SH-SY5Y (cell line): Measurements from ENCODE around the gene PARD6G.

Source experiments
- GATA2 ChIP-seq: IDR thresholded peaks from 2 replicates; pipeline ENCODE4 v1.6.1; 2011; ENCODE audit warnings: mild to moderate bottlenecking, low read depth, low read length
- GATA3 ChIP-seq: IDR thresholded peaks from 2 replicates; pipeline ENCODE4 v1.6.1; 2011; ENCODE audit warnings: low read depth, mild to moderate bottlenecking, low read length, moderate library complexity

The PARD6G gene

DNA sequence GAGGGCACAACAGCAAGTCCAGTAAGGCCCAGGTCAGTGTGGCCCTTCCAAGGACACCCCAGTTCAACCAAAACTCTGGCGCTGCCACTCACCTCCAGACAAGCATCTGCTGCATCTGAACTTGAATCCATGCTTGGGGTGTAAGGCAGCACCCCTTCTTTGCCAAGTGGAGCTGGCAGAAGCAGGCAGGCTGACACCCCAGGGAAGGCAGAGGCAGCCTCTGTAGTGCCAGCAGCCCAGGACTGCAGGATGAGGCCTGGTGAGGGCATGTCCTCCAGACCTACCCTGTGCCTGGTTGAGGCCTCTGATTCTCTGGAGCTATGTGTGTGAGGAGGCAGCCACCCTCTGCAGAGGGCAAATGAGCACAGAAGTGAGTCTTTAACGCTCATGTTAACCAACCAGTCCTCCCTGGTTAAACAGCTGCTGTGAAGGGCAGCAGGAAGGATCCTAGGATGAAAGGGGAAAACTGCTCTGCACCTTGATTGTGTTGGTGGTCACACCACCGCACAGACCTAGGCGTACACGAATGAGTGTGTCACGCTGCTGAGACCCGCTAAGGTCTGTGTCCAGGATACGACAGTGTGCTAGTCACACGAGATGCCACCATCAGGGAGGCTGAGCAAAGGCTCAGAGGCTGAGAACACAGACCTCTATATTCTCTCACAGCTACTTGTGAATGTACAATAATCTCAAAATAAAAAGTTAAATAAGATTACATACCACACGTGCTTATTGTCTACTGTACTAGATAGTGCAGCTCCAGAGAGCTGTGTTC, 2.2 kb downstream of the PARD6G start:
- TF ChIP-seq GATA3, result no peak
- TF ChIP-seq GATA2, result no peak

- TF ChIP-seq GATA2, result no peak
- no peak for TF ChIP-seq GATA3
Observed at GRCh38 chr18:80244167-80244566, 3.1 kb downstream of the PARD6G start.

DNA sequence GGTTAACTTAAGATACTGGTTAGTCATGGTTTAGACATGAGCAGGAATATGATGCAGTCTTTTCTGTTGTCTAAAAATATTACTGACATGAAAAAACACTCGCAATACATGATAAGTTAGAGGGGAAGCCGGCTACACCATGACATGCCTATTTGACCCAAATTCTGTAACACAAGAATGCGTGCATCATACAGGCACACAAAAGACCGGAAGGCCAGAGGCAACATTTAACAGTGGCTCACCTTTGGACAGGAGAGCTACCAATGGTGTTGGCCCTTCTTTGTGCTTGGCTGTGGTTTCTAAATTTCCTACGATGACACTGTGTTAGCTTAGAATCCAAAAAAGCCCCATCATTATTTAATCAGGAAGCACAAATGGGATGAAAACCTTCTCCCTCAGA, 4.1 kb downstream of the PARD6G start:
- no peak for TF ChIP-seq GATA3
- no peak for TF ChIP-seq GATA2

DNA sequence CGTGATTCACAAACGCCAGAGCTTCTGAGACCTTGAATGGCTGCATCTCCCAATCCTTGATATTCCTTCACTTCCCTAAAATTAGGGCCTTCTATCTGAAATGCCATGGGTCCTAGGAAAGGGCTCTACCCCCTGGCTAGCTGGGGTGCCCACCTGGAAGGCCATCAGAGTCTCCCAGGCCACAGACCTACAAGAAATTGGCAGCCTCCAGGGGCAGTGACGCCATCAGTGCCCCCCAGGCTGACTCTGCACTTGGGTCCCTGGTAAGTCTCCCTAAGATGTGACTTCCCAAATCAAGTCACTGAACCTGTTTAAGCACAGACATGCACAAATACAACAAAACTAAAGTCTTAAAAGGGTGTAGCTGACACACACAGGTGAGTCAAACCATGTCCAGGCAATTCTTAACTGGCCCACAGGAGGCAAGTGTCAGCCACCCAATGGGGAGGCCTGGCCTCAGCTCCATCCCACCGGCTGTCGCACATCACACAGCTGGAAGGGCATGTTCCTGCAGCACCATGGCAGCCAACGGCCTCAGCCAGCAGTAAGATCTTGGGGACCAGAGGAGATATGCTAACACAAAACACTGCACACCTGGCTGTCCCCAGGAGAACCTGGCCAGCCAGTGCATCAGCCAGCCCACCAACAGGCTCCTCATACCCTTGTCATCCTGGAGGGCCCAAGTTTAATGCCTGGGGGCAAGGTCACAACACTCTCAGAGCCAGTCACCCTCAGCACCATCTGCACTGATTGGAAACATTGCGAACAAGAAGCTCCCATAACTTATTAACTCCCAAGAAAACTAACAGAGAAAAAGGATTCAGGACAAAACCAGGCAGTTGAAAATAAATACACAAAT, 5.2 kb downstream of the PARD6G start:
- TF ChIP-seq GATA3 (no peak), GATA2 (no peak)

DNA sequence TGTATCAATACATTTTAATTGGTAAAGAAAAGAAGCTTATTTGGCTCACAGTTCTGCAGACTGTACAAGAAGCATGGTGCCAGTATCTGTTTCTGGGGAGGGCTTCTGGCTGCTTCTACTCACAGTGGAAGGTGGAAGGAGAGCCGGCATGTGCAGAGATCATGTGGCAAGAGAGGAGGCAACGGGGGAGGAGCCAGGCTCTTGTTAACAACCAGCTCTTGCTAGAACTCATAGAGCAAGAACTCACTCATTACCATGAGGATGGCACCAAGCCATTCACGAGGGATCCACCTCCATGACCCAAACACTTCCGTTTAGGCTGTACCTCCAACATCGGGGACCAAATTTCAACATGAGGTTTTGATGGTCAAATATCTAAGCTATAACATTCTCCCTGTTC, 7.5 kb downstream of the PARD6G start:
- no peak for TF ChIP-seq GATA2
- no peak for TF ChIP-seq GATA3

DNA sequence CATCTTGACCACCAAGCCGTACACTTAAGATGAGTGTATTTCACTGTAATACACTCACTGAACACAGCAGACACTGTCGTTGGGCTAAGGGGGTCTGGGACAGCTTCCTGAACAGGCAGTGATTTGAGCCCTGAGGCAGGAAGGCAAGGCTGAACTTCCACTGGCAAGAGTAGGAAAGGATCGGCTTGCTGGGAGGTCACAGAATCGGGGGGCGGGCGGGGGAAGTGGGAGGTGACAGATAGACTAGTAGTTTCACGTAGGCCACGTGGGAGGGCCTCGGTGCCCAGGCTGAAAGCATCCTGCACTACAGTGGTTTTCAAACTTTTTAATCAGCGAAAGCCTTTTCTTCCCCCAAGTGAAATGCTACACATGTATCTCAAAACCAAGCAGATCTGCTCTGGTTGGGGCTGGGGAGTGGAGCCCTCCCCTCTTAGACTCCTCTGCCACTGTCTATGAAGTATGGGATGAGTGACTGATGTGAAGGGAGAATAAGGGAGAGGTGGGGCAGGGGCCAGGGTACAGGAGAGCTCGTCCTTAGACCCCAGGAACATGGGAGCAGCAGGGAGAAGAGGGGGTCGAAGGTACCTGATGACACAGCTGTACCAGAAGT, 8.6 kb downstream of the PARD6G start:
- no peak for TF ChIP-seq GATA2
- no peak for TF ChIP-seq GATA3

DNA sequence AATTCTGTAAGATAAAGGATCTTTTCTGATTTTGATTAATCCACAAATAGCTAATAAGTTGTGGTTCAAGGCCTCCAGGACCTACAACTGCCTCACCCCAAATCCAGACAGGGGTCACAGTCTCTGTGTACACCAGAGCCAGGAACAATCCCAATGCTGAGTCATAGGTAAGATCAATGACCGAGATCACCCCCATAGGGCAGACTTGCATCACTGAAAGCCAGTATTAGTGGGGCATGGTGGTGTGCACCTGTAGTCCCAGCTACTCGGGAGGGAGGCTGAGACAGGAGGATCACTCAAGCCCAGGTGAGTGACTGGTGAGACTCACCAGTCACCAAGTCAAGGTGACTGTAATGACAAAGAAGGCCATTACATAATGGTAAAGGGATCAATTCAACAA, 12.9 kb downstream of the PARD6G start:
- TF ChIP-seq GATA2 (no peak), GATA3 (no peak)

DNA sequence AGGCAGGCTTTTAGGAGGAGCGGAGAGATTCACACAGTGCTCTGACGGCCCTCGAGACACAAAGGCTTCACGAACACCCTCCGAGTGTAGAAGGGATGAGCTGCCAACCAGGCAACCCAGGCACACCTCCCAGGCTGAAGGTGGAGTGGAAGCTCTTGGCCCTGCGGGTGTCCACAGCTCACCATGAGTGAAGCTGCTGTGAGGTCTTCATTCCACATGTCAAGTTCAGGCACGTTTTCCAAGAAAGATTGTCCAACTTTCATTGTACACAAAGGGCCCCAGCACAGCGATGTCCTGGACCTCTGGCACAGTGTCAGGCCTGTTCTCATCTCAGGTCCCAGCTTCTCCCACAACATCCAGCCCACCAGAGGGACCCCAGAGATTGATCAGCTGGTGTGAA, 13.4 kb downstream of the PARD6G start:
- TF ChIP-seq GATA3 (no peak), GATA2 (no peak)

DNA sequence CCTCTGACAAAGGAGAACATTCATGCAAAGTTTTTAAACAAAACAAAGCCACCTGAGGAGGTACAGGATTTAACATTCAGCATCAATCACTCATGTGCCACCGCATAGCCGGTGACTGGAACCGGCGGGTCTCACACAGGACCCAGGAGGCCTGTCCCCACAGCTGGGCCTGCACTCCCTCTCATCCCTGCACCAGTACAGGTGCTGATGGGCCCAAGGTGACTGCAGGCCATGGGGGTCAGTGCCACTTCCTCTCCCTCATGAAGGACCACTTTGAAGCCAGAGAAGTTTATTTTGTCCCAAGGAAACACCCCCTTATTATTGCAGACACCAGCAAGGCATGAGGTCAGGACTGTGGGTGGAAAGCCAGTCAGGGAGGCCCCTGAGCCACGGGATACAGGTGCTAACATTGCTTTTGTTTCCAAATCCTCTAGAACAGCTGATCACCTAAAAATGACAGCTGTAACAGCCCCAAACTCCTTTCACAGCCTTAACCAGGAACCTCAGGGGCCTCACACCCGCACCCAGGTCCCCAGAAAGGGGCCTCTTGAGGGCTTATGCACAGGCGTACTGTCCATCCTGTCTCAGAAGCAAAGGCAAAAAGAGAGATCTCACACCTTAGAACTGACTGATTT, 14.0 kb downstream of the PARD6G start:
- no peak for TF ChIP-seq GATA3
- no peak for TF ChIP-seq GATA2

DNA sequence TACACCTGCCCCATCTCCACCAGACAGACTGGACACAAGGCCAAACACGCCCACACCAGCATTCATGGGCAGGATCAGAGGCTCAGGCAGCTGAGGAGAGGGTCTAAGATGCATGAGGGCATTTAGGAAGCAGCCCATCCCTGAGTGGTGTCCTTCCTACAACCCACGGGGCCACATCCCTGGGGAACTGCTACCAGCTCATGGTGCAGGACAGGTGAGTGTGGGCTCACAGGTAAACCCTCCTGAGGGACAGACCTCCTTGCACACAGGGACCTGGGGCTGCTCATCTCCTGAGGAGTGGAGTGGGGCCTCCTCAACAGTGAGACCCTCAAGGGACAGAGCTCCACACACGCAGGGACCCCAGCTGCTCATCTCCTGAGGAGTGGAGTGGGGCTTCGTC, 14.6 kb downstream of the PARD6G start:
- TF ChIP-seq GATA3 (no peak), GATA2 (no peak)

DNA sequence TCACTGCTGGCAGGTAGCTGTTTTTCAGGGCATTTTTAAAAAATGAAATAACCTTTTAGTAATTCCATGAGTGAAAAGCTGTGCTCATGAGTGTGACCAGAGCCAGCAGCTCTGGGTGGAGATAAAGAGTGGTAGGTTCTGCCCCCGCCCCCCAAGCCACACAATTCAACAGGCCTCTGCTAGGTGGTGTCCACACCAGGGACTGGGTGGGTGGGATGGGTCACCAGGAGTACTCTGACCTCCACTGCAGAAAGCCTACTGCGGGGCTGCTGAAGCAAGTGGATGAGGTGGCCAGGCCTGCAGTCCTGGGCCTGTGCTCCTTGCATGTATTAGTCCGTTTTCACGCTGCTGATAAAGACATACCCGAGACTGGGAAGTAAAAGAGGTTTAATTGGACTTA, 15.3 kb downstream of the PARD6G start:
- TF ChIP-seq GATA3 (no peak), GATA2 (no peak)

- TF ChIP-seq GATA2, result no peak
- no peak for TF ChIP-seq GATA3
Observed at GRCh38 chr18:80231616-80232015, 15.7 kb downstream of the PARD6G start.

DNA sequence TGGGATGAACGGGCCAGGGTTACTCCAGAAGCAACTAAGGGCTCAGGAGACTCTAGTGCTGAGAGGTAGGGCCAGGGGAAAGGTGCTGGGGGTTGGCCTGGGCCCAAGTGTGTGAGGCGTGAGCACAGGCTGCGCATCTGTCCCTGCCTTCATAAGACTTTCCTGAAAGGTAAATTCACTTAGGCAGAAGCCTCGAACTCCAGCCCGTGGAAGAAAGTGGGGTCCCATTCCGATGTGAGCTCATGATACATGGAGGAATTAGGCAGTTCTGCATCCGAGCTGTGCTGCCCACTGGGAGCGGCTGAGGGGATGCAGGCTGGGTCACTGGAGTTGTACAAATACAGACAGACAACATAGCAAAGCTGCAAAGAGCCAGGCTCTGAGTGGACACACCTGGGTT, 16.2 kb downstream of the PARD6G start:
- no peak for TF ChIP-seq GATA2
- no peak for TF ChIP-seq GATA3
